Measurements from ENCODE around the gene ZNF101.

ZNF101 gene

GRCh38 chr19:19668230-19669012 lies at the start of gene ZNF101:
Gene ZNF101, plus strand, starts transcription at chr19:19668839. Its CDS starts 125 bp downstream, at chr19:19668964.
- DNase-seq: peak; percentile 96

GRCh38 chr19:19619181-19619848 lies 49.3 kb upstream of the ZNF101 start:
- DNase-seq: no peak

GRCh38 chr19:19619849-19620210 lies 48.8 kb upstream of the ZNF101 start:
- no peak for DNase-seq

- DNase-seq: no peak
Observed at GRCh38 chr19:19623383-19623782, 45.3 kb upstream of the ZNF101 start.

GRCh38 chr19:19624032-19624570 lies 44.5 kb upstream of the ZNF101 start:
- DNase-seq: no peak

- no peak for DNase-seq
Observed at GRCh38 chr19:19626516-19627472, 41.8 kb upstream of the ZNF101 start.

- DNase-seq: peak; percentile 66 to 74
Observed at GRCh38 chr19:19627621-19628500, 40.8 kb upstream of the ZNF101 start, which contains the start of gene LPAR2. Gene LPAR2, minus strand, starts transcription at chr19:19628220. Its CDS starts 945 bp downstream, at chr19:19627275.

- DNase-seq: peak; percentile 46 to 52
Observed at GRCh38 chr19:19628501-19629134, 40.0 kb upstream of the ZNF101 start.

GRCh38 chr19:19630062-19630414 lies 38.6 kb upstream of the ZNF101 start:
- no peak for DNase-seq

- no peak for DNase-seq
Observed at GRCh38 chr19:19630426-19630825, 38.2 kb upstream of the ZNF101 start.

- no peak for DNase-seq
Observed at GRCh38 chr19:19631346-19631745, 37.3 kb upstream of the ZNF101 start.

GRCh38 chr19:19632661-19633060 lies 36.0 kb upstream of the ZNF101 start:
- no peak for DNase-seq

- DNase-seq: no peak
Observed at GRCh38 chr19:19633711-19634515, 34.7 kb upstream of the ZNF101 start.

- DNase-seq: no peak
Observed at GRCh38 chr19:19634516-19635312, 33.9 kb upstream of the ZNF101 start.

GRCh38 chr19:19635313-19635702 lies 33.3 kb upstream of the ZNF101 start:
- DNase-seq: no peak

GRCh38 chr19:19636573-19637185 lies 32.0 kb upstream of the ZNF101 start:
- no peak for DNase-seq

GRCh38 chr19:19637186-19637522 lies 31.5 kb upstream of the ZNF101 start:
- DNase-seq: no peak

GRCh38 chr19:19637523-19638251 lies 31.0 kb upstream of the ZNF101 start:
- no peak for DNase-seq

All from stimulated activated CD4-positive, alpha-beta T cell treated with anti-CD3 and anti-CD28 coated beads, Interleukin-2, amount 100 ng/mL, for 24 hours (primary cell).